A549 (cell line): Measurements from ENCODE around the gene FPR2.

Source experiments
- CEBPB ChIP-seq, 2 experiments: fragments of >200 bp in 1 of 2; sonication (Bioruptor Twin) in 1 of 2; formaldehyde crosslinking in 1 of 2; IDR thresholded peaks; 2 replicates each; pipeline ENCODE4 v1.6.1; 2012 to 2016
- MYC ChIP-seq: IDR thresholded peaks from 2 replicates; pipeline ENCODE4 v1.6.1; 2012; ENCODE audit warnings: mild to moderate bottlenecking, inconsistent platforms, low read length, improper control_type of control experiment, borderline replicate concordance
- POLR2A ChIP-seq: IDR thresholded peaks from 2 replicates; pipeline ENCODE4 v1.6.1; 2012; ENCODE audit warnings: mild to moderate bottlenecking, low read length
- RAD21 ChIP-seq, 2 experiments: fragments of >200 bp in 1 of 2; sonication (Bioruptor Twin) in 1 of 2; formaldehyde crosslinking in 1 of 2; IDR thresholded peaks in 1 of 2; conservative IDR thresholded peaks in 1 of 2; 2 replicates in 1 of 2; 3 replicates in 1 of 2; pipeline ENCODE4 v1.6.1; 2012 to 2018; ENCODE audit warnings: inconsistent platforms in 1 of 2
- TP53 ChIP-seq: fragments of 250-450 bp; sonication (Bioruptor Pico); IDR thresholded peaks from 2 replicates; pipeline ENCODE4 v1.5.0; 2021; ENCODE audit warnings: mild to moderate bottlenecking, moderate library complexity
- USF2 ChIP-seq: fragments of 450-650 bp; IDR thresholded peaks from 2 replicates; pipeline ENCODE4 v1.6.1; 2014; ENCODE audit warnings: antibody characterized with exemption
- ZC3H11A ChIP-seq: fragments of 450-650 bp; IDR thresholded peaks from 2 replicates; pipeline ENCODE4 v1.6.1; 2014; ENCODE audit warnings: antibody characterized with exemption, mild to moderate bottlenecking
- ZSCAN20 ChIP-seq: fragments of 250-450 bp; sonication (Bioruptor Pico); IDR thresholded peaks from 2 replicates; pipeline ENCODE4 v1.8.0; 2022; ENCODE audit warnings: mild to moderate bottlenecking, moderate library complexity
- TF ChIP-seq, protein P1 (sequence below): fragments of >200 bp; sonication (Bioruptor Twin); formaldehyde crosslinking; IDR thresholded peaks from 3 replicates; pipeline ENCODE4 v1.5.1; 2016
- TF ChIP-seq, protein P2 (sequence below): fragments of 200-600 bp; sonication (generic); IDR thresholded peaks from 2 replicates; pipeline ENCODE4 v1.6.1; 2016; ENCODE audit warnings: antibody characterized with exemption, mild to moderate bottlenecking, moderate library complexity

GRCh38 chr19:51760697-51761356 is at the start of gene FPR2:
- TF ChIP-seq TP53 (CRISPR knock-in tag) (no peak), POLR2A (no peak), MYC (no peak), ZC3H11A (no peak), CEBPB (IDR thresholded peaks at IDR 0.05) (no peak), RAD21 (conservative IDR thresholded peaks at IDR 0.05 in 1 of 2, IDR thresholded peaks at IDR 0.05 in 1 of 2) (no peak), USF2 (no peak), ZSCAN20 (no peak)
- TF ChIP-seq, protein P1, sequence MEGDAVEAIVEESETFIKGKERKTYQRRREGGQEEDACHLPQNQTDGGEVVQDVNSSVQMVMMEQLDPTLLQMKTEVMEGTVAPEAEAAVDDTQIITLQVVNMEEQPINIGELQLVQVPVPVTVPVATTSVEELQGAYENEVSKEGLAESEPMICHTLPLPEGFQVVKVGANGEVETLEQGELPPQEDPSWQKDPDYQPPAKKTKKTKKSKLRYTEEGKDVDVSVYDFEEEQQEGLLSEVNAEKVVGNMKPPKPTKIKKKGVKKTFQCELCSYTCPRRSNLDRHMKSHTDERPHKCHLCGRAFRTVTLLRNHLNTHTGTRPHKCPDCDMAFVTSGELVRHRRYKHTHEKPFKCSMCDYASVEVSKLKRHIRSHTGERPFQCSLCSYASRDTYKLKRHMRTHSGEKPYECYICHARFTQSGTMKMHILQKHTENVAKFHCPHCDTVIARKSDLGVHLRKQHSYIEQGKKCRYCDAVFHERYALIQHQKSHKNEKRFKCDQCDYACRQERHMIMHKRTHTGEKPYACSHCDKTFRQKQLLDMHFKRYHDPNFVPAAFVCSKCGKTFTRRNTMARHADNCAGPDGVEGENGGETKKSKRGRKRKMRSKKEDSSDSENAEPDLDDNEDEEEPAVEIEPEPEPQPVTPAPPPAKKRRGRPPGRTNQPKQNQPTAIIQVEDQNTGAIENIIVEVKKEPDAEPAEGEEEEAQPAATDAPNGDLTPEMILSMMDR, result no peak
- TF ChIP-seq, protein P2, sequence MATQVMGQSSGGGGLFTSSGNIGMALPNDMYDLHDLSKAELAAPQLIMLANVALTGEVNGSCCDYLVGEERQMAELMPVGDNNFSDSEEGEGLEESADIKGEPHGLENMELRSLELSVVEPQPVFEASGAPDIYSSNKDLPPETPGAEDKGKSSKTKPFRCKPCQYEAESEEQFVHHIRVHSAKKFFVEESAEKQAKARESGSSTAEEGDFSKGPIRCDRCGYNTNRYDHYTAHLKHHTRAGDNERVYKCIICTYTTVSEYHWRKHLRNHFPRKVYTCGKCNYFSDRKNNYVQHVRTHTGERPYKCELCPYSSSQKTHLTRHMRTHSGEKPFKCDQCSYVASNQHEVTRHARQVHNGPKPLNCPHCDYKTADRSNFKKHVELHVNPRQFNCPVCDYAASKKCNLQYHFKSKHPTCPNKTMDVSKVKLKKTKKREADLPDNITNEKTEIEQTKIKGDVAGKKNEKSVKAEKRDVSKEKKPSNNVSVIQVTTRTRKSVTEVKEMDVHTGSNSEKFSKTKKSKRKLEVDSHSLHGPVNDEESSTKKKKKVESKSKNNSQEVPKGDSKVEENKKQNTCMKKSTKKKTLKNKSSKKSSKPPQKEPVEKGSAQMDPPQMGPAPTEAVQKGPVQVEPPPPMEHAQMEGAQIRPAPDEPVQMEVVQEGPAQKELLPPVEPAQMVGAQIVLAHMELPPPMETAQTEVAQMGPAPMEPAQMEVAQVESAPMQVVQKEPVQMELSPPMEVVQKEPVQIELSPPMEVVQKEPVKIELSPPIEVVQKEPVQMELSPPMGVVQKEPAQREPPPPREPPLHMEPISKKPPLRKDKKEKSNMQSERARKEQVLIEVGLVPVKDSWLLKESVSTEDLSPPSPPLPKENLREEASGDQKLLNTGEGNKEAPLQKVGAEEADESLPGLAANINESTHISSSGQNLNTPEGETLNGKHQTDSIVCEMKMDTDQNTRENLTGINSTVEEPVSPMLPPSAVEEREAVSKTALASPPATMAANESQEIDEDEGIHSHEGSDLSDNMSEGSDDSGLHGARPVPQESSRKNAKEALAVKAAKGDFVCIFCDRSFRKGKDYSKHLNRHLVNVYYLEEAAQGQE, result no peak
